NCI-H2081 (cell line): ENCODE results near the gene LRRC10B.
A peak's percentile ranks its signal among the peaks of the same experiment; 100 is the strongest.

Experiments
- DNase-seq, 2 experiments: peaks; one replicate each; lab custom pipeline; 2025; lab: John Stamatoyannopoulos, UW

Gene LRRC10B

DNA sequence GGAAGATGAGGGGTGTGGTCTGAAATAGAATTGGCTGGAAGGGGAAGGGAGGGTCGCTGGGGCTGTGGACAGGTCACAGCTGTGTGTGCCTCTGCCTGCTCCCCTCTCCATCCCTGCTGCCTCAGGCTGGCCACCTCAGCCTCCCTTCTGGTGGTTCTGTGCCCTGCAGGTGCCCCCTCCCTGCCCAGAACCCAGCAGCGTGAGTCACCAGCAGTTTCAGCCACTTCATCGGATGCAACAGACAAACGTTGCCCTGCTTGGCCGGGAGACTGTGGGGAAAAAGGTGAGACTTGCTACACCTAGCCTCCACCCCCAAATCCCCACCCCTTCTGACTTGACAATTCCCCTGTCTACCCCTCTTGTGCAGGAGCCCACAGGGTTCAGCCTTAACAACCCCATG, 21.8 kb upstream of the LRRC10B start:
- DNase-seq, result no peak

DNA sequence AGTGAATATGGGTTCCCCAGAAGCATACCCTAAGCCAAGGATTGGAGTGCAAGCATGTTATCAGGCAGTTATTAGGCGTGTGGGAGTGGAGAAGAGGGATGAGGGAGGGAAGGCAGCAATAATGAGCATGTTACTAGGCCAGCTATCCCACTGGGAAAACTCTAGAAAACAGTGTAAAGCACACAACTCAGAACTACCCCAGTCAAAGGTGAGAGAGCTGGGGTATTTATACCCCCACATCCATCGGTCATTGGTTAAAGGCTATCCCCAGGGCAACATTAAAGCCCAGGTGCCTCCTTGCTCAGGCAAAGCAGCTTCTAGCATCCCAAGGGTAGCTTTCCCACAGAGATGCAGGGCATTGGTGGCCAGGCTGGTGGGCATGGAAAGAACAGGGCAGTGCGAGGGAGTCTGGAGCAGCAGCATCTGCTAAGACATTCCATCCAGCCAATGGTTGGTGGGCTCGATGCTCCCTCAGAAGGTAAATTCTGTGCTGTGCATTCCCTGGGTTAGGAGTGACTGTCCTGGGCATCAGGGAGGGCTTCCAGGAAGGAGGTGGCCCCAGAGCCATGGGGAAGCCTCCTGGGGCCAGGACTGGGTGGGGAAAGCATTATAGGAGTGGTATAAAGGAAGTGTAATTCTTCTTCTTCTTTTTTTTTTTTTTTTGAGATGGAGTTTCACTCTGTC, 21.1 kb upstream of the LRRC10B start:
- DNase-seq, result no peak

DNA sequence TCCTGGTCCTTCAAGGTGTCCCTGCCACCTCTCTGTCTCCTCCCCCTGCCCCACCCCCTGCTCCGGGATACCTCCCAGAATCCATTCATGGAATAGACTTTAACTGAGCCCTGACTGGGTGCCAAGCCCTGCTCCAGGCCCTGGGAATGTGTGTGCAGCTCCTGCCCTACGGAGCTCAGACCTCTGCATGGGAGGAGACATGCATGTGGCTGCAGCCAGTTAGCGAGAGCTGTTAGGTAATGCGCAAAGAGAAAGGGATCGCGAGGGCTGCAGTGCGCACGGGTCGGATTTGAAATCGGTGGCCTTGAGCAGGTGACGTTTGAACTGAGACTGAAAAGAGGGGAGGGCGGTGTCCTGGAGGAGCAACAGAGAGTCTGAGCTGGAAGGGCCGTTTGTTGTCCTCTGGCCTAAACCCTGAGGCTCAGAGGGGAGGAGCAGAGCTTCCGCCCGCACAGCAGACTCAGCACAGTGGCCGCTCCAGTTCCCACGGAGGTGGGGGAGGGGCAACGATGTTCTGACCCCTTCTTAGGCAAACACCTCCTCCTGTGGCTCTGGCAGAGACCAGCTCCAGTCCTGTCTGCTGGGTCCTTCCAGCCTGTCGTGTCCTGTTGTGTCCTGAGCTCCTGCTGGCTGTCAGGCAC, 19.8 kb upstream of the LRRC10B start:
- no peak for DNase-seq

DNA sequence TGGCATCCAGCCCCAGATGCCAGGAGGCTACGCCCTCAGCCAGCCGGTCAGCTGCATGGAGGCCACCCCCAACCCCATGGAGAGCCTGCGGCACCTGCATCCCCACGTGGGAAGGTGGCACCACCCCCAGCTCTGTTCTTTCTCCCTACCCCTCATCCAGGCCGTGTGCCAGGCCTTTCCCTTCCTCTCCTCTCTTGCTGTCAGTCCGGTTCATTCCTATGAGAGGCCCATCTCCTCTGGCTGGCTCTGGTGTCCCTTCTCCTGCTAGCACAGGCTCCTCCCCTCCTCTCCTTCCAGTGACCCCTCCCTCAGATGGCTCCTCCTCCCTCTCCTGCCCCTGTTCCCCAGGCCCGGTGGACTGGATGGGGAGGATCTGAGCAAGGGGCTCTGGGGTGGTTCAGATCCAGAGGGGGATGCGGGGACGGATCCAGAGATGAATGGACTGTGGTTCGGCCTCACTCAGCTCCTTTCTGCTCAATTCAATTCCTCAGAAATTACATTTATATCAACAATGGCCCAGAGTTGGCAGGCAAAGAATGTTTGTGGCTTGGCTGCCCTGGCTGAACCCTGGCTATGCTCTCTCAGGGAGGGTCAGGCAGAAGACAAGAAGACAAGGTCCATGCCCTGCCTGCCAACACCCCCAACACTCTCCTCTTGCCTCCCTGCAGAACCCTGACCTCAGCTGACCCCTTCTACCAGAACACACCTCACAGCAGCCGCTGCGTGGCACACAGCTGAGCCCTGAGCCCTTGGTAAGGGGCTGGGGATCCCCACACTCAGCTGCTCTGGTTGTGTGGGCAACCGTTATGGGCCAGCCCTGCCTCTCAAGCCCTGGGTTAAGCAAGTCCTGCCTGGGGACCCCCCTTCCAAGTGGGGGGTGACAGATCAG, 18.5 kb upstream of the LRRC10B start:
- no peak for DNase-seq

DNA sequence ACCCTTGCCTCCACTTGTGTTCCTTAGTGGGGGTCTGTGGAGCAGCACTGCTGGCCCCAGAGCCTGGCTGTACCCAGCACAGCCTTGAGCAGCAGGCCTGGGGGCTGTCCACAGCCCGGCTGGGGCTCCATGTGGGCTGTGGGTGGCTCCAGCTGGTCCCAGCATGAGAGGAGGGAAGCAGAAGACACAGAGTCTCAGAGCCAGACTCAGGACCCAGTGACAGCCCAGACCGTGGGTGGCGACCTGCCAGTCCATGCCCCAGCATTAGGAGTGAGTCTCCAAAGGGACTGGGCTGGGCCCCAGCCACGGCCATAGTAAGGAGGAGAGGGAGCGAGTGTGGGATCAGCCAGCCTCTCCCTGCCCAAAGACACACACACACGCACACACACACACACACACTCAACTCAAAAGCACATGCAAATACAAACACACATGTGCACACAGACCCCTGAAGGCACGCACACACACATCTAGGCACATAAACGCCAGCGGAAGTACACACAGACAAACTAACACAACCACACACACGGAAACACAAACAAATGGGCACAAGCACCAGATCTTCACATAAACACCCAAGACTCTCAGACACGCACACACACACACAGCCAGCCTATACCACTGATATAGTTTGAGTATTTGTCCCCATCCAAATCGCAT, 16.7 kb upstream of the LRRC10B start:
- DNase-seq, result no peak

DNA sequence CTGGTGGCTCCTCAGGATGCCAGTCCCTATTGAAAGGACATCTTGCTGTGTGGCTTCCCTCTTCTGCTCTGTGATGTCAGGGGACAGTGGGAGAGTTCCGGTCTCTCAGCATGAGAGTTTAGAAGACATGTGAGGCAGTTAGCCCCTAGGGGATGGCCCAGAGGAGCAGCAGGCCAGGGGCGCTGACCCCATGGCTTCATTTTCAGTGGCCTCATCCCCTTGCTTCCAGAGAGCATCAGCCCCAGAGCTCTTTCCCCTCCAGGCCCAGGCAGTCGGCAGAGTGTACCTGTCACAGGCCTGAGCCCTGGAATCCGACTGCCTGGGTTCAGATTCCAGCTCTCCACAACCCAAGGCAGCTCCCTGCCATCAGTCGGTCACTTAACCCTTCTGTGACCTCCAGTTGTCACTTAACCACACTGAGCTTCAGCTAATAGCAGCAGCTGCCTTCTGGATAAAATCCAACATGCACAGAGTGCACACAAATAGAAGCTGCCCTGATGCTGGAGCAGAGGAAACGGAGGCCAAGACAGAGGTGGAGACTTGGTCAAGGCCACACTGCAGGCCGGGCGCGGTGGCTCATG, 14.1 kb upstream of the LRRC10B start:
- DNase-seq, result no peak

DNA sequence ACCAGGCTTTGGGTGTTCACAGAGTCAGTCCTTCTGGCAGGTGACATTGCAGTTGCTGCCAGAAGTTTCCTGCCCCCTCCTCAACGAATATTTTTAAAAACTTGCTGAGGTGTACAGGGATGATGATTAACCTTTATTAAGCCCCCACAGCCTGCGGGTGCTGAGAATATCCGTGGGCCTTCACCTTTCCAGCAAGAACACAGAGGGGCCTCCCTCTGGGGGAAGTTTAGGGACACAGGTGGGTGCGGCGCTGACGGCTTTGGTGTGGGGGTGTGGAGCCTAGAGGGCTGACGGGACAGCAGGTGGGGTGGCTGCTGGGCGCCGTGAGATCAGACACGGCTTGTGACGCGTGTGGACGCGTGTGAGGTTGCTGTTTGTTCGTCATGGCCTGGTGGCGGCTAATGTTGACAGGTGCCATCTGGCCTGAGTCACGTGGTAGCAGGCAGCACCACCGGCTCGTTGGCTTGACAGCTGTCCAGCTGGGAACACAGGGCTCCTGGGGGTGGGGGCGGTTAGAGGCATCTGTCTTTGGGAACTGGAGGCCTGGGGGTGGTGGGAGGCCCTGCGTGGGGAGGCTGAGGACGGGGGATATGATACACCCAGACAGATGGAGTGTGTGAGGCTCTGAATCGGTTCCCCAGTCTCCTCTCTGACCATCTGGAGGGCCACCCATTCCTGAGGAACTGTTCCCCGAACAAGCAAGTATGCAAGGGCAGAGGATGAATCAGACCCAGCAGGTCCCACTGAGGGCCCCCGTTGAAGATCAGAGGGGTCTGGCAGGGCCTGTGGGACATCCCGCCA, 12.5 kb upstream of the LRRC10B start:
- peak; percentile 29 to 56 for DNase-seq

DNA sequence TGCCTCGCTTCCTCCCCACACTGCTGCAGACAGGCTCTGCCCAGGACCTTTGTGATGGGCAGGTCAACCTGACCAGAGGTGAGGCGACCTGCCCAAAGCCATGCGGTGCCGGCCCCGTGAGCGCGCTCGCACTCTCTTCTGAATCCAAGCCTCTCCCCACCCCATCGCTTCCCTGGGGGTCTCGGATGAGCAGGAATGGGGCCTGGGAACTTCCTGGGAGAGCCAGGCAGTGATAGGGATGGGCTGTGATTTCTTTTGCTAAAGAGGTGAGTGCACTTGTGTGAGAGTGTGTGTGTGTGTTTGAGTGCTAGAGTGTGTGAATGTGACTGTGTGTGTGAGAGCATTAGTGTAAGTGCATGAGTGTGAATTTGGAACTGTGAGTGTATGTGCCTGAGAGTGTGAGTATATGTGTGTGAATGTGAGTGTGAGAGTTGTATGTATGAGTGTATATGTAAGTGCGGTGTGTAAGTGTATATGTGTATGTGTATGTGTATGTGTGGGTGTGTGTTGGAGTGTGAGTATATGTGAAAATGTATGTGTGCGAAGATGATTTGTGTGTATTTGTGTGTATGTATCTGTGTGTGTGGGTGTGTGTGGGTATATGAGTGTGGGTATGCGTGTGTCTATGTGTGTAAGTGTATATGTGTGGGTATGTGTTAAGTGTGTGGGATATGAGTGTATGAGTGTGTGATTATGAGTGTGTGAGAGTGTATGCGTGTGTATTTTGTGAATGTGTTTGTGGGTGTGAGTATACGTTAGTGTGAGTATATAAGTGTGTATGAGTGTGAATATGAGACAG, 11.7 kb upstream of the LRRC10B start:
- DNase-seq, result no peak

DNA sequence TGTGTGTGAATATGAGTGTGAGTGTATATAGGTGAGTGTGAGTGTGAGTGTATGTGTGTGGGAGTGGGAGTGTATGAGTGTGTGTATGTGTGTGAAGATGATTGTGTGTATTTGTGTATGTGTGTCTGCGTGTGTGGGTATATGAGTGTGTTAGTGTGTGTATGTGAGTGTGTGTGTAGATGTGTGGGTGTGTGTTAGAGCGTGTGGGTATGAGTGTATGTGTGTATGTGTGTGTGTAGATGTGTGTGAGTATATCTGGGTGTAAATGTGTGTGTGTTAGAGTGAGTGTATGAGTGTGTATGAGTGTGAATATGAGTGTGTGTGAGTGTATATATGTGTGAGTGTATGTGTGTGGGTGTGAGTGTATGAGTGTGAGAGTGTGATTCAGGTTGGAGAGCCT, 11.1 kb upstream of the LRRC10B start:
- no peak for DNase-seq

DNA sequence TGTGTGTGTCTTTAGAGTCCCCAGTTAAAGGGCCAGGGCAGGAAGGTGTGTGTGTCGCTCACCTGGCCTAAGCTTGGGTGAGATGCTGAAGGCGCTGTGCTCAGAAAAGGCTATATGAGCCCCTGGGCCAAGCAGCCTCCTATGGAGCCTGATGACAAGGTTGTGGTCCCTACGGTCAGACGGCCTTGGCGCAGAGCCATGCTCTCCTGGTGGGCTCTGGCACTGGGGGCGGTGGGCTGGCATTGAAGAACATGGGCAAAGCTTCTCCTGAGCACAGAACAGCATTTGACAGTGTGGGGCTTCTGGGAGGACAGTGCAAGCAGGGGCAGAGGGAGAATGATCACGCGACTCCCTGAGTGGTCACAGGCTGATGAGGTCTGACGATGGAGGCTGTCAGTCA, 10.7 kb upstream of the LRRC10B start:
- DNase-seq, result no peak

DNA sequence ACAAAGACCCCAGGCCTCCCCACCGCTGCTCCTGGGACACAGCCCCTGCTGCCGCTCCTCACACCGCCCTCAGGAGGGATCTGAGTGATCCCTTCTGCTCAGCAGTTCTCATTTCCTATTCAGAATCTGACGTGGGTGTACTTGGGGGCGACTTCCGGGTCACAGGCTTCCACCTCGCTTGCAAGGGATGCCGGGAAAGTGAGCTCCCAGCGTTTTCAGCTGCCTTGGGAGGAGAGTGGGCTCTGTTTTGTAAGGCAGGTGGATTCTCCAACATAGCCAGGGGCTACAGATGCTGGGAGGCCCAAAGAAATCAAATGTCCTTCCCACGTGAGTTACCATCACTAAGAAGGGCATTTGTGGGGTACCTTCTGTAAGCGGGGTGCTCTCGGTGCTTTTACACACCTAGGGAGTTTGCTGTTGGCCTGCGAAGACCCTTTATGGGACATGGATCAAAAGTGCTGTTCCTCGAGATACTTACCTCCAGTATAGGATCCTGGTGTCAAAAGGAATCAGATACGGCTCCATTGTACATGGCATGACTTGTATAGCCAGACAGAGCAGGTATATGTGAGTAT, 9.7 kb upstream of the LRRC10B start:
- no peak for DNase-seq

DNA sequence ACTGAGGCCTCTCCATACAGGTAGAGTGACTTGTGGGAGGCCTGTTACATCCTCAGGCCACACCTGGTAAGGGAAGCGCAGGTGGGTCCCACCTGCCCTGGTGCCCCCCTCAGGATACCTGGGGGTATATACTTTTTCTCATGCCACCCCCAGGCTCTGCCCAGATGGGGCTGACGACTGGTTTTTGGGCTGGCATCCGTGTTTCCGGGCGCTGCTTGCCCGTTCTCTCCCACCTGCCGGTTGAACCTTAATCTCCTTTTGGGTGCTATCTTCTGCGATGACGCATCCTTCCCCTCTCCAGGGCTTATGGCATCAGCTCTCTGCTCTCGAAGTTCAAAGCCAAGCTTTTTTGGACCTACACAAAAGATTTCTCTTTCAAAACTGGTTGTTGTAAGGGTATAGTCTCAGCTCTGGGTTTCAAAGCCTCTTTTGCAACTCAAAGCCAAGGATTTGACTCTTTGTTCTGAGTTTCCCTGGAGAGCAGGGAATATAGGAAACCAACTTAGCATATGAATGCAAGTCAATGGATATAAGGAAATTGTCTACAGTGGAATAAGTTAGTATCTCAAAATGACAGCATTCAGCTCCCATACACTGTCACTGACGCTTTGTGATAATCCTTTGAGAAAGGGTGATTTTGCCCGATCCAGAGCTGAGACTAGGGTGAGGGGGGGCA, 8.6 kb upstream of the LRRC10B start:
- no peak for DNase-seq

DNA sequence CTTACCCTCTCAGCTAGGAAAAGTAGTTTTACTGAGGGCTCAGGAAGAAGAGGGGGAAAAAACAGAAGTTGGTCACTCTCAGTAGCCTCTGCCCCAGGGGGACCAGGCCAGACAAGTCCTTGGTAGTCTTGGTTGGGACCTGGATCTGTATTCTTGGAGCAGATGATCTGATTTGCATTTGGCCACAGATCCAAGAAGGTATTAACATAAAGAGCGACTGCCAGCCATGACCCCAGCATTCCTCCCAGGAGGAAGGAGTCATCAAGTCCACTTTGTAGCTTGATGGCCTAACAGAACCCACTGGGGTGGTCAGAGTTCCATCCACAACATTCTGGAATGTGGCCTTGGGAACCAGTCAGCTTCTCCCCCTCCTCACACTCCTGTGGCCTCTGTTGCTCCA, 6.0 kb upstream of the LRRC10B start:
- DNase-seq, result no peak

DNA sequence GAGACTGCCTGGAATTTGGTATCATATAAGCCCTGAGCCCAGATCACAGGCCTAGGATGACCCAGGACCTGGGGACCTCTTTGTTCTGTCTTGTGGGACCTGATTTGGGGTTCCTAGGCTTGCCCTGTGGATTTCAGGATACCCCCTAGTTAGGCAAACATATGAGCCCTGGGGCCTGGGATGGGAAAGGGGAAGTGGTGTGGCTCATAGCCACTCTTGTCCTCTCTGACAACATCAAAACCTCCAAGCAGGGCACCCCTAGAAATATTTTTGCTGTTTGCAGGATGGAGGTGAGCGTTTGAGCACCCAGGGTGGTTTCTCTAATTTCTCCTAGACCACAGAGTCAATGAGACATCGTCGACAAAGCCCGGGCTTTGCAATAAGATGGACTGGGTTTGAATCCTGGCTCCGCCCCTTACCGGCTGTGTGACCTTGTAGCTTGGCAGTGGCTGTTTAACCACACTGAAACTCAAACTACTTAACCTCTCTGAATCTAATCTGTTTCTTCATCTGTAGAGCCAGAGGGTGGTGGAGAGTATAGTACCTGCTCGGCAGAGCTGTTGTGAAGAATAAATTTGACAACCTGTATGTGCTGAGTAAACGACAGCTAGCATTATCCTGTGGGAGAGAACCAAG, 5.3 kb upstream of the LRRC10B start:
- DNase-seq, result no peak

DNA sequence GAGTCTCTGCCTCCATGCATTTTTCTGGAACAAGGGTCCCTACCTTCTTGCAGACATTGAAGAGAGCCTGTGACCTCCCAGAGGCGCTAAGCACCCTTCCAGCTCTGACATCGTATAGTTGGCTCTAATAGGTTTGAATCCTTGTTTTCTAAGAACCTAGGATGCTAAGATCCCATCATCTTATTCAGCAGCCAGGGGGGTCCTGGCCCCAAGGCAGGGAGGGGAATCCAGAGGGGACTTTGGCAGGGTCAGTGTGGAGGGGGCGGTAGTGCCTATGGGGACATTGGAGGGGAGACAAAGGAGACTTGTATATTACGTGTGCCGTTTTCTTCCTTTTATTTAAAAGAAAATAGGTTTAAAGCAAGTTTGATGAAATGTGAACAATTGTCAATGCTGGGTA, 3.4 kb upstream of the LRRC10B start:
- DNase-seq, result no peak

DNA sequence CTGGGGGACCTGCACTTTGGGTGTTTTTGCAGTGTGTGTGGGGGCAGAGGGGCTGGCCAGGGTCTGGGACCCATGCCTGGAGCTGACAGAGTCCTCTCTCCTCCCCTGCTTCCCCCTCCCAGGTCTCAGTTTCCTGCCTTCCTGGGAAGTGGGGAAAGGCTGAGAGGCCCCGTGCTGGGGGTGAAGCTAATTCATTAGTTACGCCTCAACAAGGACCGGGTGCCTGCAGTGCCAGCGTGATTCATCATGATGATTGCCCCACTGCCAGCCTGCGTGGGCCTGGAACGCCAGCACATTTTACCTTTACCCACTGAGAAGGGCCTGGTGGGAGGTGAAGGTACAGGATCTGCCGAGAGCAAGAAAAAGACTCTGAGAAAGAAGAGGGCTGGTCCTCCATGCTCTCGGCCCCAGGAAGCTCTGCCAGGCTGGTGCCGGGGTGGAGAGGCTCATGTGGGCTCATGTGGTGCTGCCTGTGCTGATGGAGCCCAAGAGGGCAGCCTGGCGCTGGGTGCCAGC, 2.9 kb upstream of the LRRC10B start:
- DNase-seq, result peak in 1 of 2 experiments; percentile 21

DNA sequence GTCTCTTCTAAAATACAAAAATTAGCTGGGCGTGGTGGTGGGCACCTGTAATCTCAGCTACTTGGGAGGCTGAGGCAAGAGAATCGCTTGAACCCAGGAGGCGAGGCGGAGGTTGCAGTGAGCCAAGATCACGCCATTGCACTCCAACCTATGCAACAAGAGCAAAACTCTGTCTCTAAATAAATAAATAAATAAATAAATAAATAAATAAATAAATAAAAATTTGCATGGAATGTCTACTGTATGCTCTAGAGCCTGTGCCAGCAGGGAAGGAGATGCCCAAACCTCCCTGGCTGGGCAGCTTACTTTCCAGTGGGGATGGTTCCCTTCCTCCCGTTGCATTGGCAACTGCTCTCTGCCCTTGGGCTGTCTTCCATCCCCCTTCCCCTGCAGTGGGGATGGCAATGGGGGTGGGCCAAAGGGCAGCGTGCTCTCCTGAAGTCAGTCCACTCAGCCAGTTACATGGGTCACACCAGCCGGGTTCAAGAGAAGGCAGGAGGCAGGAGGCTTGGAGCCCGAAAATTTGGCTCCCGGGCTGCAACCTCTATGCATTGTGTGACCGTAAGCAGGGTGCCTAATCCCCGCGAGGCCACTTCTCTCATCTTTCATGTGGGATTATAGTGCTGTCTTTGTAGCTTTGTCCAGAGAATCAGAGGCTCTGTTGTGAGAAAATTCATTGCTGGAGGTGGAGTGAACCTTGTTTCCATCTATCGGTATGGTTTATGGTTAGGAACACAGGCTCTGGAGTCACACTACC, 1.4 kb upstream of the LRRC10B start:
- no peak for DNase-seq
